Keratinocyte (primary cell): ENCODE results near the gene BPNT1.

Experiments used
- EZH2 ChIP-seq: IDR thresholded peaks from one replicate; pipeline ENCODE4 v1.6.1; 2012; ENCODE audit warnings: inconsistent platforms, mild to moderate bottlenecking, low read length, moderate library complexity
- TF ChIP-seq, protein P1 (sequence below), 3 experiments: IDR thresholded peaks in 1 of 3; conservative IDR thresholded peaks in 1 of 3; optimal IDR thresholded peaks in 1 of 3; 2 replicates in 2 of 3; 3 replicates in 1 of 3; pipeline versions ENCODE3 to v1.5.1; 2011; ENCODE audit warnings: low read length in 3 of 3, mild to moderate bottlenecking in 3 of 3, moderate library complexity in 2 of 3, control low read depth in 1 of 3, inconsistent platforms in 1 of 3; ENCODE audit not compliant: insufficient read depth in 2 of 3; ENCODE audit errors: extremely low read depth in 1 of 3

DNA sequence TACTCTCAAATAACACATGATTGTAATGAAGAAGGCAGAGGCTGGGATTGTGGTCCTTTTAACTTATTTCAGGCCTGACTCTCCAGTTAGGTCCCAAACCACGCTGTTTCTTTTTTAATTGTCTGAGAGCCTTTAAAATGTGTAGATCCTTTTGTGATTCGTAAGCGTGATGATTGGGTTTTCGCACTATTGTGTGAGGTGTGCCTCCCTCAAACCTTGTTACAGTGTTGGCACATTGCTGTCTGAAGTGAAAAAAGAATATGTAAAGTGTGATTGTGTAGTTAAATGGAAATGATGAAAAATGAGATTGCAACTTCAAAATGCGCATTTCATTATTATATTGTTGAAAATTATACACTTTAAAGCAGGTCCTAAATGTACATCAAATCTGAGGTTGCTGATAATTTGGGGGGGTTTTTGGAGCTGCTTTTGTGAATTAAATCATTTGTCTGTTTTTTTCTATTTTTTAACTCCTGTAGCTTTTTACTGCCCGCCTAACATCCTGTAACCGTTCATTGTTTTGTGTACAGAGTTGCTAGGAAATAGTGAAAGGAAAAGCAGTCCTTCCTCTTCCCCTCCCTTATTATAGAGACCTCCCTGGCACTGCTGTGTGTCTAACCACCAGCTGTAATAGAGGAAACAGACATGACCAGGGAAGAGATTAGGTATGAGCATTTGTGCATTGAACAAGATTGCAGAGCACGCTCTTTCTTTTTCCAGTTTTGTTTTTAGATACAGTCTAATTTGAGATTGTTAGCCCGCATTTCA, 47.6 kb upstream of the BPNT1 start:
- TF ChIP-seq EZH2, result no peak
- TF ChIP-seq, protein P1, sequence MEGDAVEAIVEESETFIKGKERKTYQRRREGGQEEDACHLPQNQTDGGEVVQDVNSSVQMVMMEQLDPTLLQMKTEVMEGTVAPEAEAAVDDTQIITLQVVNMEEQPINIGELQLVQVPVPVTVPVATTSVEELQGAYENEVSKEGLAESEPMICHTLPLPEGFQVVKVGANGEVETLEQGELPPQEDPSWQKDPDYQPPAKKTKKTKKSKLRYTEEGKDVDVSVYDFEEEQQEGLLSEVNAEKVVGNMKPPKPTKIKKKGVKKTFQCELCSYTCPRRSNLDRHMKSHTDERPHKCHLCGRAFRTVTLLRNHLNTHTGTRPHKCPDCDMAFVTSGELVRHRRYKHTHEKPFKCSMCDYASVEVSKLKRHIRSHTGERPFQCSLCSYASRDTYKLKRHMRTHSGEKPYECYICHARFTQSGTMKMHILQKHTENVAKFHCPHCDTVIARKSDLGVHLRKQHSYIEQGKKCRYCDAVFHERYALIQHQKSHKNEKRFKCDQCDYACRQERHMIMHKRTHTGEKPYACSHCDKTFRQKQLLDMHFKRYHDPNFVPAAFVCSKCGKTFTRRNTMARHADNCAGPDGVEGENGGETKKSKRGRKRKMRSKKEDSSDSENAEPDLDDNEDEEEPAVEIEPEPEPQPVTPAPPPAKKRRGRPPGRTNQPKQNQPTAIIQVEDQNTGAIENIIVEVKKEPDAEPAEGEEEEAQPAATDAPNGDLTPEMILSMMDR (optimal IDR thresholded peaks at IDR 0.05 in 1 of 3, IDR thresholded peaks at IDR 0.05 in 1 of 3, conservative IDR thresholded peaks at IDR 0.05 in 1 of 3; ENCODE audit: extremely low read depth in 1 of 3, insufficient read depth in 2 of 3, low read length in 3 of 3), result no peak
